MG63 (cell line): ENCODE data around the gene FBXW7. TPM values are rescaled to one million over a fixed set of nuclear protein-coding genes. Genes with fewer than 3 reads are reported as not detected.

Experiments used
- DNase-seq: peaks from one replicate; pipeline ENCODE4 v3.0.0-alpha.2; 2020
- H3K27me3 ChIP-seq: fragments of 250-450 bp; sonication (Bioruptor Pico); 2 replicates; pipeline ENCODE4 v1.5.1; 2020; ENCODE audit warnings: mild to moderate bottlenecking, moderate library complexity
- H3K36me3 ChIP-seq: fragments of 250-450 bp; sonication (Bioruptor Pico); 2 replicates; pipeline ENCODE4 v1.5.1; 2020; ENCODE audit warnings: mild to moderate bottlenecking, moderate library complexity
- H3K4me3 ChIP-seq: fragments of 250-450 bp; sonication (Bioruptor Pico); 2 replicates; pipeline ENCODE4 v1.5.1; 2020; ENCODE audit warnings: mild to moderate bottlenecking, moderate library complexity
- H3K9me3 ChIP-seq: fragments of 250-450 bp; sonication (Bioruptor Pico); 2 replicates; pipeline ENCODE4 v1.5.1; 2020; ENCODE audit warnings: mild to moderate bottlenecking, moderate library complexity
- total RNA-seq: library from RNA; depleted of rRNA; stranded (reverse); fragments of >200 nt; shearing (Covaris generic); gene quantifications from 2 replicates; pipeline ENCODE4 v1.2.3, GENCODE V29; 2014; ENCODE audit warnings: low replicate concordance; rRNA removed

Gene FBXW7
- total RNA-seq, 1 experiment from 2014 or later: 17.8 TPM

DNA sequence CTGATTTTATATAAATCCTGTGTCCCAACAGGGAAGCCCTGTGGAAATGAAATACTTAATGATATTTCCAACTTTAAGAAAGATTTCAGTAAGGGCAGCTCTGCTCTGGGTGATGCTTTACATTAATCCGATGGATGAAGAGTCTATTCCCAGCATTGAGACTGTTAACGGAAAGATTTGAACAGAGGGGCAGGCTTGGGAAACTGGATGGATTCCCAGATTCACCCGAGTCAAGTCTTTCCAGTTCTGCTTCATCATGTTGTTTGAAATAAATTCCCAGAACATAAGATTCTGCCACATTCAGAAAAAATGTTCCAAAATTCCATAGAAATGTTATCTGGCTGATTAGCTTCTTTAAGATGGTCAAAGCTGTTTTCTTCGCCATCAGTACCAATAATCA, 246.0 kb downstream of the FBXW7 start:
- DNase-seq: no peak
- no peaks in the 10 kb centered on the region for H3K27me3 ChIP-seq
- H3K9me3 ChIP-seq: no peaks in the 10 kb centered on the region
- H3K4me3 ChIP-seq: no peak overlapping the region
- H3K36me3 ChIP-seq: no peaks in the 10 kb centered on the region

DNA sequence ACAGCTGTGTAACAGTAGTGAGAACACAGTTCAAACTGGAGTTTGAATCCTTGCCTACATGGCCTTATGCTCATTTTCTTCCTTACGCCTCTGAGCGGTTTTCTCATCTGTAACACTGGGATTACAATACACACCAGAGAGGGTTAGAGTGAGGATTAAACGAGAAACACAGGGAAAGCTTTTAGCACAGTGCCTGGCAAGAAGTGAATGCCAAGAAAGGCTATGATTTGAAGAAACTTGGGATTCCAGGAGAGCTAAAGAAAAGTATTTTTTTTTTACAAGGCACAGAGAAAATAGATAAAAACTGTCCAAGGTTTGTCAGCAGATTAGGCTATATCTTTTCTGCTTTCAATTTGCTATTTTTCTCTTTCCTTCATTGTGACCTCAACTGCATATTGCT, 246.4 kb downstream of the FBXW7 start:
- Histone ChIP-seq H3K9me3 (no peaks in the 10 kb centered on the region), H3K27me3 (no peaks in the 10 kb centered on the region), H3K4me3 (no peak overlapping the region), H3K36me3 (no peaks in the 10 kb centered on the region)
- no peak for DNase-seq

DNA sequence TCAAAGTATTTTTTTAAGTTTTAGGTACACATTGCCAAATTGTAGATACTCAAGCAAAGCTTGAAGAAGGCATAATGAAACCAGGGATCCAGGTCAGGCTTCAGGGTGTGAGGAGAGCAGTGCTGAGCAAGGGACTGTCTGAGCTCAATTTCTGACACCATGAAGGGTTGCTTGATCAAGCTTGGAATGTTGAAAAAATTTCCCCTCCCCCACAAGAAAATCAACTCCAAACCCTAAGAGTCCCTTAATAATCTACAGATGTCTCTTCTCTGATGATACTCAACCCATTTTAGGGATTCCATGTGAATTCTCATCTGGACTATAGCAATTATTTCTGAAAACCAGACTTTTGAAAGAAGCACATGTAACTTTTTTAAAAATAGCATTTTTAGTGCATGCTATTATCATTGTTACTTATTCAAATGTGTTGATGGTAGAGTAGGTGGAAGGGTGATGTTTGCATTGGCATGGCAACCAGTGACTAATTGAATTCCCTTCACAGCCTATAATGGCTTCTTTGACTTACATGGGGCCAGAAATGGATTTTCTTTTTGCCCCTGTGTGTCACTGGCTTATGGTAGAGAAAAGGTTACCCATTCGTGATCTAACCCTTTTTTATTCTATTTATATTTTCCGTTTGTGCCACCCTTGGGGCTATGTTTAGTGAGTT, 252.0 kb downstream of the FBXW7 start:
- H3K27me3 ChIP-seq: no peaks in the 10 kb centered on the region
- H3K9me3 ChIP-seq: no peaks in the 10 kb centered on the region
- DNase-seq: no peak
- no peaks in the 10 kb centered on the region for H3K36me3 ChIP-seq
- no peak overlapping the region for H3K4me3 ChIP-seq

DNA sequence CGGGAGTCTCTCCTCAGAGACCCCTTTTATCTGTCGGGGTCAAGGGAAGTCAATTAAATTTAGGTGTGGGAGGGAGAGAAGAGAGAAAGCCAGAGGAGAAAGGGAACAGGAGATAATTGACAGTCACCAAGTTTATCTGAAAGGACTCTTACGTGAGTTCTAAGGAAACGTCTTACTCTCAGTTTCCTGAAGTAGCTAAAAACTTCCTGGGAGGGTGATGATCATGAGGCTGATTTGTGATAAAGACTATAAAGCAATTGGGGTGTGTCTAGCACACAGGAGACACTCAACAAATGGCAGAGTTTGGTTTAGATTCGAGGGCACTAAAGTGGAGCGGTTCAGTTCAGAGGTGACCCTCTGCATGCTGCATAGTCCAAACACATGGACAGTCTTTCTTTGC, 254.1 kb downstream of the FBXW7 start:
- Histone ChIP-seq H3K36me3 (no peaks in the 10 kb centered on the region), H3K4me3 (no peak overlapping the region), H3K9me3 (no peaks in the 10 kb centered on the region), H3K27me3 (no peaks in the 10 kb centered on the region)
- no peak for DNase-seq

DNA sequence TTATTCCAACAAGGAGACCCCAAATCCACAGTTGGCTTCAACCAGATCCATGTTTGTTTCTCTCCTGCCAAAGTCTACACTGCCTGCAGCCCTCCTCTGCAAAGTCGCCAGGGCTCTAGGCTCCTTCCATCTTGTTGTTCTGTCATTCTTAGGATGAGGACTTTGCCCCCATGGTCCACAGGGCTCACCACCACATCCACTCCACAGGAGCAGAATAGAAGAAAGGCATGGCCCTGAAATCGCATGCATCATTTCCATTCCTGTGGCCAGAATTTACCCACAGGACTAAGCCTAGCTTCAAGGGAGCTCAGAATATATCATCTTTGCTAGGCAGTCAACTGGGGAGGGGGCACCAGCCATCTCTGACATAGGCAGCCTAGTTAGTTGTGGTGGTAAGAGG, 254.7 kb downstream of the FBXW7 start:
- no peaks in the 10 kb centered on the region for H3K36me3 ChIP-seq
- no peak overlapping the region for H3K4me3 ChIP-seq
- no peaks in the 10 kb centered on the region for H3K9me3 ChIP-seq
- H3K27me3 ChIP-seq: no peaks in the 10 kb centered on the region
- DNase-seq: no peak

DNA sequence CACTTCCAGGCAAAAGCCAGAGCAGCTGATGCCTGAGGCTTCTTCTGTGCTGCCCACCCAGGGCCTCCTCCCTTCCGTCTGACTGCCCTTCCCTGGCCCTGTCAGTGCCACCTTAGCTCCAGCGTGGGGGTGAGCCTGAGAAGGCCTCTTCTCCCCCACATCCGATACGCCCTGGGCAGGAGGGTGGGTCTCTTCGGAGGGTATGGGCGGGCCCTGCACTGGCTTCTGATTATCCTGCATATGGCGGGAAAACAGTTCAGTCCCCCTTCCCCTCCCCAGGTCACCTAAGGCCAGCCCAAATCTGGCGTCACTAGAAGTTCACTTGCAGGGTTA, 256.7 kb downstream of the FBXW7 start:
- Histone ChIP-seq H3K27me3 (no peaks in the 10 kb centered on the region), H3K4me3 (no peak overlapping the region), H3K36me3 (no peaks in the 10 kb centered on the region), H3K9me3 (no peaks in the 10 kb centered on the region)
- no peak for DNase-seq

DNA sequence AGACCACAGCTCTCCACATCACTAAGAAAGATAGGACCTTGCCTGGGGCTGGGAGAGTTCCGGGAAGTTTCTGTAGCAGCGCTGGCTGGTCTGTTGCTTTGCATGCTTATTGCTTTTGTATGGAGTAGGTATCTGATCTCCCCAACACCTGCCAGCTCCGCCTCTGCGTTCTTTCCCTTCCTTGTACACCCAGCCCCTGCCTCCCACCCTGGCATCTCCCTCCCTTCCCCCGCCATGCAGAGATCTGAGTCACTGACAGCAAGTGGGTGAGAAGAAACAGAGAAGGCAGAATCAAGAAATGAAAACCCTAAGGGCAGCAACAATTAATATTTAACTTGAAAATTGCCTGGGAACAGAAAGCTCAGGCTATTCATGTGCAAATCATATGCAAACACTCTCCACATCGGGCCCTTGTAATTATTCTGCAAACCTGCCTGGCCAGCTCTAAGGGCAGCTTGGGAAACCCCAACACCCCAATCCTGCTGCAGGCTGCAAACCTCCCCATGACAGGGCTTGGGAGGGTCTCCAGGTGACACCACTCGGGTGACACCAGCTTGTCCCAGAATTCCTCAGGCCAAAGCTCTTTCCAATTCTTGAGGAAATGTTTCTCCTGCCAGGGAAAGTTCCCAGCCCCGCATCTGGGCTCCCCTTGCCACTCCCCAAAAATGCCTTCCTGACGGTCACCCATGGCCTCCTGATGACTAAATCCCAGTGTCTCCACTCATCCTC, 257.2 kb downstream of the FBXW7 start:
- H3K36me3 ChIP-seq: no peaks in the 10 kb centered on the region
- no peaks in the 10 kb centered on the region for H3K27me3 ChIP-seq
- H3K9me3 ChIP-seq: no peaks in the 10 kb centered on the region
- no peak for DNase-seq
- H3K4me3 ChIP-seq: no peak overlapping the region

DNA sequence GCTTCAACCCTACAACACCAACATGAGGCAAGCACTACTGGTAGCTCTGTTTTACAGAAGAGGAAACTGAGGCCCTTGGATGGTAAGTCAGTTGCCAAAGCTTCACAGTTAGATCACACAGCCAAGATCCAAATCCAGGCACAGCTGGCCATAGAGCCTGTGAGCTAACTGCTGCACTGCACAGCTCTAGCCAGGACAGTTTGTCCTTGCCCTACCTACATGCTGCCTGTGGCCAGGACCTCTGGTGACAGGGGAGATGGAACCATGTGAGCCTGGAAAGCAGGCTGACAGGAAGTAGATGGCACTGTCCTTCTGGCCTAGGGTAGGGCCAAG, 257.8 kb downstream of the FBXW7 start:
- Histone ChIP-seq H3K9me3 (no peaks in the 10 kb centered on the region), H3K4me3 (no peak overlapping the region), H3K27me3 (no peaks in the 10 kb centered on the region), H3K36me3 (no peaks in the 10 kb centered on the region)
- DNase-seq: no peak

DNA sequence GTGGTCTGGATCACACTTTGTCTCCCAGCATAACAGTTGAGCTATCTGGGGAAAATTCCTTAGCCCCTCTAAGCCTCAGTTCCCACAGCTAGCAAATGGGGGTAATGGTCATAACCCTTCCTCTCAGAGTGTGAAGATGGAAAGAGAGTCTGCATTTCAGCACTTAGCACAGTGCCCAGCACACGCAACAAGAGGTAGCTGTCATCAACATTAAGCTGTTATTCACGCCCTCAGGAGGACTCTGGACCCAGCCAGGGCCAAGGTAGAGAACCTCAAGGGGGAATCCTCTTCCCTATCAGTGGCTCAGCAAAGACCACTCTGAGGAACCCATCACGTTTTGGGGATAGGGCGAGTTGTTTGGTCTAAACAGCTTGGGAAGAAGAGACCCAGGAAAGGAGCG, 258.6 kb downstream of the FBXW7 start:
- no peaks in the 10 kb centered on the region for H3K36me3 ChIP-seq
- no peak overlapping the region for H3K4me3 ChIP-seq
- no peak for DNase-seq
- no peaks in the 10 kb centered on the region for H3K27me3 ChIP-seq
- H3K9me3 ChIP-seq: no peaks in the 10 kb centered on the region

DNA sequence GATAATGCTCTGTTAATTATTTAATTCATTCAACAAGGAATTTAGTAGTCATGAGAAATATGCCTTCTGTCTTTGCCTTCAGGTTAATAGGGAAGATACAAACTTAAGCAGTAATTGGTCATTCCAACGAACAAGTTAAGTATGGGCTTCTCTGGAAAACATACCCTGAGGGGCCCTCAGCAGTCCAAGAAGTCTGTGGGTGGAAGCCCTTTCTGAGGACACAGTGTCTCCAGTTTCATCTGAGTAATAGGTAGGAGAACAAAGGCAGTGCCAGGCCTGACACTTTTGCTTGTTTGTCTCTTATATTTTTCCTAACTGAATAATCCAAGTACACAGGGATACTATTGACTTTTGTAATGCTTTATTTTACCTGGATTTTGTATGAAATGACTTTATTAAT, 262.5 kb downstream of the FBXW7 start:
- DNase-seq: no peak
- H3K4me3 ChIP-seq: no peak overlapping the region
- no peaks in the 10 kb centered on the region for H3K36me3 ChIP-seq
- H3K9me3 ChIP-seq: no peaks in the 10 kb centered on the region
- H3K27me3 ChIP-seq: no peaks in the 10 kb centered on the region

Other genes starting within 250 kb of the FBXW7 start
- gene TMEM154, start 143.9 kb upstream of the FBXW7 start, total RNA-seq: 0.25 and 1.8 TPM in 2 replicates
- 0.07 and 0.15 TPM in 2 replicates for gene TIGD4, start 243.6 kb upstream of the FBXW7 start, total RNA-seq
- gene ARFIP1, start 243.9 kb upstream of the FBXW7 start, total RNA-seq: 16.6 and 23.2 TPM in 2 replicates